Measurements from ENCODE around the gene TTC33.

DNA sequence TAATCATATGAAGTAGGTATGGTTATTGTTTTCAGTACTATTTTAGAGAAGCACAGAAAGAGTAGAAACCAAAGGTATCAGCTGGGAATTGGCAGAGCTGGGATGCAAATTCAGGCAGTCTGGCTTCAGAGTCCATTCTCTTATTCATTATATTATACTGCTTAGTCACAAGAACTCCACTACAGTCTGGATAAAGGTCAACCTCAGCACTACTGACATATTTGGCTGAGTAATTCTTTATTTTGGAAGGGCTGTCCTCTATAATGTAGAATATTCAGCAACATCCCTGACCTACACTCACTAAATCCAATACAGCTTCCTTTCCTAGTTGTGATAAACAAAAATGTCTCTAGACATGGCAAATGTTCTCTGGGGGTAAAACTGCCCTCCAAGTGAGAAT lies 38.5 kb downstream of the TTC33 start:
- TF ChIP-seq, protein P1, sequence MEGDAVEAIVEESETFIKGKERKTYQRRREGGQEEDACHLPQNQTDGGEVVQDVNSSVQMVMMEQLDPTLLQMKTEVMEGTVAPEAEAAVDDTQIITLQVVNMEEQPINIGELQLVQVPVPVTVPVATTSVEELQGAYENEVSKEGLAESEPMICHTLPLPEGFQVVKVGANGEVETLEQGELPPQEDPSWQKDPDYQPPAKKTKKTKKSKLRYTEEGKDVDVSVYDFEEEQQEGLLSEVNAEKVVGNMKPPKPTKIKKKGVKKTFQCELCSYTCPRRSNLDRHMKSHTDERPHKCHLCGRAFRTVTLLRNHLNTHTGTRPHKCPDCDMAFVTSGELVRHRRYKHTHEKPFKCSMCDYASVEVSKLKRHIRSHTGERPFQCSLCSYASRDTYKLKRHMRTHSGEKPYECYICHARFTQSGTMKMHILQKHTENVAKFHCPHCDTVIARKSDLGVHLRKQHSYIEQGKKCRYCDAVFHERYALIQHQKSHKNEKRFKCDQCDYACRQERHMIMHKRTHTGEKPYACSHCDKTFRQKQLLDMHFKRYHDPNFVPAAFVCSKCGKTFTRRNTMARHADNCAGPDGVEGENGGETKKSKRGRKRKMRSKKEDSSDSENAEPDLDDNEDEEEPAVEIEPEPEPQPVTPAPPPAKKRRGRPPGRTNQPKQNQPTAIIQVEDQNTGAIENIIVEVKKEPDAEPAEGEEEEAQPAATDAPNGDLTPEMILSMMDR (IDR thresholded peaks at IDR 0.05 in 4 of 5, conservative IDR thresholded peaks at IDR 0.05 in 1 of 5) = no peak
- TF ChIP-seq POLR2A (IDR thresholded peaks at IDR 0.05) = no peak
